GM12865 (cell line): ENCODE measurements around the gene RASL10B.

Source experiments
- DNase-seq: peaks from one replicate; pipeline ENCODE4 v3.0.0; 2010; ENCODE audit warnings: low read depth
- H3K4me3 ChIP-seq: 2 replicates; pipeline ENCODE4 v1.5.1; 2011; ENCODE audit warnings: mild to moderate bottlenecking, low read depth, low read length, control low read depth
- CTCF ChIP-seq: IDR thresholded peaks from 2 replicates; pipeline ENCODE4 v1.5.1; 2011; ENCODE audit warnings: low read length, control low read depth, low read depth, inconsistent platforms; ENCODE audit not compliant: insufficient read depth; ENCODE audit errors: missing control alignments

RASL10B gene

GRCh38 chr17:35731239-35731916, at the start of gene RASL10B:
RASL10B (plus strand) TSS chr17:35731639; CDS start chr17:35735185, 3,546 bp downstream.
- H3K4me3 ChIP-seq = no peak within 1 kb of the TSS
- no peak for TF ChIP-seq CTCF
- no peak for DNase-seq

- H3K4me3 ChIP-seq = no peak overlapping the region
- no peak for DNase-seq
- no peak for TF ChIP-seq CTCF
Observed at GRCh38 chr17:35683591-35683990, 47.8 kb upstream of the RASL10B start.

- no peak for TF ChIP-seq CTCF
- no peak for DNase-seq
- H3K4me3 ChIP-seq = no peak overlapping the region
Observed at GRCh38 chr17:35684055-35684802, 47.2 kb upstream of the RASL10B start.

GRCh38 chr17:35692512-35693210, 38.8 kb upstream of the RASL10B start:
- DNase-seq = no peak
- TF ChIP-seq CTCF = no peak
- no peak overlapping the region for H3K4me3 ChIP-seq

GRCh38 chr17:35693662-35694061, 37.8 kb upstream of the RASL10B start:
- no peak for DNase-seq
- no peak overlapping the region for H3K4me3 ChIP-seq
- no peak for TF ChIP-seq CTCF

- H3K4me3 ChIP-seq = no peak overlapping the region
- no peak for TF ChIP-seq CTCF
- no peak for DNase-seq
Observed at GRCh38 chr17:35694906-35695305, 36.5 kb upstream of the RASL10B start.
